Neutrophil (primary cell): Measurements from ENCODE around the gene LMF1.

Experiments used
- H3K27ac ChIP-seq: fragments of 200-600 bp; sonication (generic); 2 replicates; pipeline ENCODE4 v1.5.1; 2016; ENCODE audit warnings: mild to moderate bottlenecking, moderate library complexity
- H3K27me3 ChIP-seq: fragments of 200-600 bp; sonication (generic); 2 replicates; pipeline ENCODE4 v1.6.0; 2016; ENCODE audit warnings: mild to moderate bottlenecking
- H3K36me3 ChIP-seq: fragments of 200-600 bp; sonication (generic); 2 replicates; pipeline ENCODE4 v1.5.1; 2017
- H3K4me1 ChIP-seq, 2 experiments: fragments of 200-600 bp in 1 of 2; sonication (generic) in 1 of 2; 1 replicate in 1 of 2; 2 replicates in 1 of 2; pipeline versions ENCODE4 v1.5.1 to v1.6.1; 2013 to 2016; ENCODE audit warnings: low read depth in 1 of 2, low read length in 1 of 2, mild to moderate bottlenecking in 1 of 2, moderate library complexity in 1 of 2; ENCODE audit not compliant: control insufficient read depth in 1 of 2, insufficient read depth in 1 of 2
- H3K4me3 ChIP-seq, 2 experiments: fragments of 200-600 bp in 1 of 2; sonication (generic) in 1 of 2; 1 replicate in 1 of 2; 2 replicates in 1 of 2; pipeline ENCODE4 v1.5.1; 2013 to 2016; ENCODE audit warnings: low read depth in 1 of 2, low read length in 1 of 2, mild to moderate bottlenecking in 1 of 2, moderate library complexity in 1 of 2
- H3K9me3 ChIP-seq: fragments of 200-600 bp; sonication (generic); 2 replicates; pipeline ENCODE4 v1.5.1; 2016
- TF ChIP-seq, protein P1 (sequence below): fragments of 200-600 bp; sonication (generic); IDR thresholded peaks from 2 replicates; pipeline ENCODE4 v1.5.1; 2016; ENCODE audit warnings: antibody characterized with exemption

Gene LMF1

DNA sequence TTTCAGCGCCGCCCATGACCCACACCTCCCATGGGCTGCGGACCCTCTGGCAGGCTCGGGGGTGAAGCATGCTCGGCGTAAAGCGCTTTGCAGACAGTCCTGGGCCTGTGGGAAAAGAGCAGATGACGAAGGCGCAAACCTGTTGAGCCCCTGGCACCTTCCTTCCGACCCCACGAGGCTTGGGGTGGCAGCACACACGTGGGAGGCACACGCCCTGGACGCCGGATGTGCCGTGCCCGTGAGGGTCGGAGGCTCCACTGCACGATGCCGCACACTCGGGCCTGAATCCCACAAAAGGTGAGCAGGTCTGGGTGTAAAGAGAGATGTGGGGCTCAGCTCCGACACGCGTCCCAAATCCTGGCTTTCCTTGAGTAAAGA is 71.1 kb downstream of the LMF1 start:
- TF ChIP-seq, protein P1, sequence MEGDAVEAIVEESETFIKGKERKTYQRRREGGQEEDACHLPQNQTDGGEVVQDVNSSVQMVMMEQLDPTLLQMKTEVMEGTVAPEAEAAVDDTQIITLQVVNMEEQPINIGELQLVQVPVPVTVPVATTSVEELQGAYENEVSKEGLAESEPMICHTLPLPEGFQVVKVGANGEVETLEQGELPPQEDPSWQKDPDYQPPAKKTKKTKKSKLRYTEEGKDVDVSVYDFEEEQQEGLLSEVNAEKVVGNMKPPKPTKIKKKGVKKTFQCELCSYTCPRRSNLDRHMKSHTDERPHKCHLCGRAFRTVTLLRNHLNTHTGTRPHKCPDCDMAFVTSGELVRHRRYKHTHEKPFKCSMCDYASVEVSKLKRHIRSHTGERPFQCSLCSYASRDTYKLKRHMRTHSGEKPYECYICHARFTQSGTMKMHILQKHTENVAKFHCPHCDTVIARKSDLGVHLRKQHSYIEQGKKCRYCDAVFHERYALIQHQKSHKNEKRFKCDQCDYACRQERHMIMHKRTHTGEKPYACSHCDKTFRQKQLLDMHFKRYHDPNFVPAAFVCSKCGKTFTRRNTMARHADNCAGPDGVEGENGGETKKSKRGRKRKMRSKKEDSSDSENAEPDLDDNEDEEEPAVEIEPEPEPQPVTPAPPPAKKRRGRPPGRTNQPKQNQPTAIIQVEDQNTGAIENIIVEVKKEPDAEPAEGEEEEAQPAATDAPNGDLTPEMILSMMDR = no peak
- H3K27ac ChIP-seq = no peak overlapping the region
- no peaks in the 10 kb centered on the region for H3K27me3 ChIP-seq
- H3K4me3 ChIP-seq = no peak overlapping the region
- no peaks in the 10 kb centered on the region for H3K4me1 ChIP-seq
- H3K9me3 ChIP-seq = no peaks in the 10 kb centered on the region
- H3K36me3 ChIP-seq = no peaks in the 10 kb centered on the region

DNA sequence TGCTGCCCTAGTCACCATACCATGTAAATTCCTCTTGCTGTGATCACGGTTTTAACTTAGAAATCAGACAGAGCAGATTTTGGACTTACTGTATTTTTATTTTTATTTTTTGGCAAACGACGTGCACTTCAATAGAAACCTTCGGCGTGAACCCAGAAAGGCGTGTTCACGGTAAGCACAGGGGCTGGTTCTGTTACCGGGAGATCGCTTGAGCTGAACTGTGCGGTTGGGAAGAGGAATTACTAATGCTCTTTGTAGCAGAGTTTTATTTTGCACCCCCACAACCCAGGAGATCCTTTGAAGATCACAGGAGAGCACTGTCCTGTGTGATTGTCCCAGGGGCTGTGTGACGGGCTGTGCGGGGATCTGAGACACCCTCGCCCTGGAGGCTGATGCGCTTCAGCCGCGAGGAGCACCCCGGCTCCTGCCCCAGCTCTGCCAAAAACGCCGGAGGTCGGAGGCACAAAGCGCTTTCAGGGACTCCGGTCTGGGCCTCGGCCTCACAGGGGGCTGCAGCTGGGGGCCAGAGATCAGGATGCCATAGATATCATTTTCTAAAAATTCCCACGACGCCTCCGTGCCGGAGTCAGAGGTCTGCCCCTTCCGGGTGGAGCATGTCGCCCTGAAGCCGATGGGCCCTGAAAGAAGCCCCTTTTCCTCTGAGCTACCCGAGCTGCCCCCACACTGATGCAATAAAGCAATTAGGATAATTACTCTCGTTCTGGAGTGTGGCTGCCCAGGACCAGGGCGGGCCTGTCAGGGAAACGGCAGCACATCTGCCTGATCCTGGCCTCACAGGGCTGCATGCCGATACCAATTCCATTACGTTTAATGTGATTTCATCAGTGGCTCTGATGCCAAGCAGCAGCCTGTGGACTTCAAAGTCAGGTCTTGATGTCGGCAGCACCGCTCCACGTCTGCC is 71.8 kb downstream of the LMF1 start:
- no peaks in the 10 kb centered on the region for H3K36me3 ChIP-seq
- H3K27me3 ChIP-seq = no peaks in the 10 kb centered on the region
- no peaks in the 10 kb centered on the region for H3K9me3 ChIP-seq
- H3K4me3 ChIP-seq = no peak overlapping the region
- no peaks in the 10 kb centered on the region for H3K4me1 ChIP-seq
- TF ChIP-seq, protein P1 = no peak
- no peak overlapping the region for H3K27ac ChIP-seq

DNA sequence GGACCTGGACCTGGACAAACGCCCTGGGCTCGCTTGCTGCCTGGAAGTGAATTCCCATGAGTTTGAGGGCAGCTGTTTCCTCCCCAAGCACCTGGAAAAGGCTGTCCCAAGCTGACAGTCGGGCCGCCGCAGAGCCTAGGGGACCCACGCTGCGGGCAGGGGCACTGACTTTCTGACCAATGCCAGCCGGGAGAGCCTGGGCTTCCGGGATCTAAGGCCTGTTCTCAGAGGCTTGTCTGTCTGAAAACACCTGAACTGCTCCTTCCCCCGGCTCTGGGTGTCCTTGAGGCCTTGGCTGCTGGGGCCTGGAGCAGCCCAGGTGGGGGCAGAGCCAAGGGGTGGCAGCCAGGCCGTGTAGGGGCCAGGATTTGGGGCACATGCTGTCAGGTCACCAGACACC is 72.6 kb downstream of the LMF1 start:
- Histone ChIP-seq H3K27ac (no peak overlapping the region), H3K27me3 (no peaks in the 10 kb centered on the region), H3K36me3 (no peaks in the 10 kb centered on the region), H3K9me3 (no peaks in the 10 kb centered on the region), H3K4me1 (no peaks in the 10 kb centered on the region), H3K4me3 (no peak overlapping the region)
- TF ChIP-seq, protein P1 = no peak

DNA sequence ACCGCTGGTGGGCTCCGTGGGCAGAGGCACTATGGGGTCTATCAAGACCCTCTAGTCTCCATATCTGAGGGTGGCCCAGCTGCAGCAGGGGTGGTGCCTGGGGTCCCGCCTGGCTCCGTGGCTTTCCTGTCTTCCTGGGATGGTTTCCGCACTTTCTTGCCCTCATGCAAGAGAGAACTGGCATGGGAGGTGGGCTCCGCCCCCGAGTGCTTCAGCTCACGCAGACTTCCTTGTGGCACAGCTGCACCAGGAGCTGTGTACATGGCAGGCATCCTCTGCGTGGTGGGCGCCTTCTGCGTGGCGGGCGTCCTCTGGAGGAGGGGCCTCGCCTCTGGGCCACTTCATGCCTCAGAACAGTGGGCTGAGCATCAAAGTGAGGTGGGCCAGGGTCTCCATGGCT is 73.1 kb downstream of the LMF1 start:
- H3K27ac ChIP-seq = no peak overlapping the region
- TF ChIP-seq, protein P1 = no peak
- H3K4me1 ChIP-seq = no peaks in the 10 kb centered on the region
- H3K9me3 ChIP-seq = no peaks in the 10 kb centered on the region
- H3K27me3 ChIP-seq = no peaks in the 10 kb centered on the region
- no peaks in the 10 kb centered on the region for H3K36me3 ChIP-seq
- H3K4me3 ChIP-seq = no peak overlapping the region

DNA sequence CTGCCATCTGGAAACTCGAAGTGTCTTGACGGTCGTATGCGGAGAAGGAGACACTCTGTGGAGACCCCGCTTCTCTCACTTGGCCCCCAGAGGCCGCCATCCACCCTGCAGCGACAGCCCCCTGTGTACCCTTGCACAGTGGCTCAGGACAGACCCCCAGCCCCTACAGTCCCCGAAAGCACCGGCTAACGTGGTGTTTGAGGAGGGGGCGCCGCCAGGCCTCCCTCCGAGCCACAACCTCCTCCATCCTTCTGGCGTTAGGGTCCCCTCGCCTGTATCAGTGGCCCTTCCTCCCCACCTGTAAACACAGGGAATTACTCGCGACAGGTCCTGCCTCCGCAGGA is 73.6 kb downstream of the LMF1 start:
- TF ChIP-seq, protein P1 = no peak
- Histone ChIP-seq H3K36me3 (peaks cover 4% of the 10 kb centered on the region), H3K4me3 (no peak overlapping the region), H3K27ac (no peak overlapping the region), H3K27me3 (no peaks in the 10 kb centered on the region), H3K9me3 (no peaks in the 10 kb centered on the region), H3K4me1 (no peaks in the 10 kb centered on the region)
